OCI-LY1 (cell line): ENCODE data around the gene EXT2.

Experiments
- EZH2 ChIP-seq: fragments of 200-600 bp; sonication (generic), shearing (Covaris generic); IDR thresholded peaks from 2 replicates; pipeline ENCODE4 v1.8.0; 2017; ENCODE audit warnings: borderline replicate concordance, mixed run types, mild to moderate bottlenecking, antibody characterized with exemption, low read length, moderate library complexity, mixed read lengths
- TF ChIP-seq, protein P1 (sequence below): fragments of 200-600 bp; sonication (generic), shearing (Covaris generic); IDR thresholded peaks from 2 replicates; pipeline ENCODE4 v1.5.1; 2017; ENCODE audit warnings: mild to moderate bottlenecking, antibody characterized with exemption, low read length, moderate library complexity, mixed read lengths

DNA sequence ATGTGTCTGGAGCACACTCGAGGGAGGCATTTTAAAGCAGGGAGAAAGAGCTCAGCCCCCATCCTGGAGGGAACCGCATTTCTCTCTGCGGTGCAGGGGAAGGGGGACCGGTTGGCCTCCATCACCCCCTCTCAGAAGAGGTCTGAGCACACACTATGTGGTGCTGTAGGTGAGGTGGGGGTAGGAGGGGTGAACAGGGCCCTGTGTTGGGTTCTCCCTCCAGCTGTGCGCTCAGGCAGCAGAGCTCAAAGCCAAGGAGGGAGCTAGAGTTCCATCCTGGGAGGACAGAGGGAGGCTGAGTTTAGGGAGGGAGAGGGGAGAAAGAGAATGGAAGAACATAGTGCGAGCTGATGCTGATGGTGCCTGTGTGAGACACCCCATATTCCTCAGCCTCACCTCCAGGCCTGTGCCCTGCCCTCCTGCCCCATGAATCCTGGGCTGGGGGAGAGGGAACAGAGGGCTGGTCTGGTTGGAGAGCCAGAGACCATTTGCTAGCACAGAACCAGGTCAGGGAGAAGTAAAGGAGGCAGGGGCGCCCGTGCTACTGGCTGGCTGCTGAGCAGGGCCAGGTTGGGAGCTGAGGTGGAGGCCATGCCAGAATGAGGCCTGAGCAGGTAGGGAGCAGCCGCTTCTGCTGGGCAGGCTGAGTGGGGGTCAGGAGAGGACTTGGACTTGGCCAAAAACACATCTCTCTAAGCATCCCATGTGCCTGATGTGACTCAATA is 170.7 kb downstream of the EXT2 start:
- TF ChIP-seq, protein P1, sequence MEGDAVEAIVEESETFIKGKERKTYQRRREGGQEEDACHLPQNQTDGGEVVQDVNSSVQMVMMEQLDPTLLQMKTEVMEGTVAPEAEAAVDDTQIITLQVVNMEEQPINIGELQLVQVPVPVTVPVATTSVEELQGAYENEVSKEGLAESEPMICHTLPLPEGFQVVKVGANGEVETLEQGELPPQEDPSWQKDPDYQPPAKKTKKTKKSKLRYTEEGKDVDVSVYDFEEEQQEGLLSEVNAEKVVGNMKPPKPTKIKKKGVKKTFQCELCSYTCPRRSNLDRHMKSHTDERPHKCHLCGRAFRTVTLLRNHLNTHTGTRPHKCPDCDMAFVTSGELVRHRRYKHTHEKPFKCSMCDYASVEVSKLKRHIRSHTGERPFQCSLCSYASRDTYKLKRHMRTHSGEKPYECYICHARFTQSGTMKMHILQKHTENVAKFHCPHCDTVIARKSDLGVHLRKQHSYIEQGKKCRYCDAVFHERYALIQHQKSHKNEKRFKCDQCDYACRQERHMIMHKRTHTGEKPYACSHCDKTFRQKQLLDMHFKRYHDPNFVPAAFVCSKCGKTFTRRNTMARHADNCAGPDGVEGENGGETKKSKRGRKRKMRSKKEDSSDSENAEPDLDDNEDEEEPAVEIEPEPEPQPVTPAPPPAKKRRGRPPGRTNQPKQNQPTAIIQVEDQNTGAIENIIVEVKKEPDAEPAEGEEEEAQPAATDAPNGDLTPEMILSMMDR, result no peak
- no peak for TF ChIP-seq EZH2
